Uterus (tissue), 2 donors: ENCODE results near the gene LIFR.
"Not testable (repeated sequence)": the region's sequence is repeated elsewhere in the genome, so short reads cannot be mapped to it uniquely, and the experiment has no call there.

ENCODE experiments used
- POLR2A ChIP-seq, 2 donors: fragments of 450-650 bp; IDR thresholded peaks; one replicate each; pipeline ENCODE4 v1.6.1; 2016; ENCODE audit warnings: antibody characterized with exemption in 2 of 2, mild to moderate bottlenecking in 1 of 2, moderate library complexity in 1 of 2
- TF ChIP-seq, protein P1 (sequence below), 4 experiments: fragments of 200-600 bp in 2 of 4; fragments of 450-650 bp in 2 of 4; sonication (generic) in 2 of 4; IDR thresholded peaks; one replicate each; pipeline ENCODE4 v1.5.1; 2016 to 2019; ENCODE audit warnings: antibody characterized with exemption in 4 of 4, mild to moderate bottlenecking in 2 of 4, moderate library complexity in 1 of 4

GRCh38 chr5:38516649-38517048 lies 39.8 kb downstream of the LIFR start:
- TF ChIP-seq POLR2A (IDR thresholded peaks at IDR 0.05), result not testable (repeated sequence)
- TF ChIP-seq, protein P1, sequence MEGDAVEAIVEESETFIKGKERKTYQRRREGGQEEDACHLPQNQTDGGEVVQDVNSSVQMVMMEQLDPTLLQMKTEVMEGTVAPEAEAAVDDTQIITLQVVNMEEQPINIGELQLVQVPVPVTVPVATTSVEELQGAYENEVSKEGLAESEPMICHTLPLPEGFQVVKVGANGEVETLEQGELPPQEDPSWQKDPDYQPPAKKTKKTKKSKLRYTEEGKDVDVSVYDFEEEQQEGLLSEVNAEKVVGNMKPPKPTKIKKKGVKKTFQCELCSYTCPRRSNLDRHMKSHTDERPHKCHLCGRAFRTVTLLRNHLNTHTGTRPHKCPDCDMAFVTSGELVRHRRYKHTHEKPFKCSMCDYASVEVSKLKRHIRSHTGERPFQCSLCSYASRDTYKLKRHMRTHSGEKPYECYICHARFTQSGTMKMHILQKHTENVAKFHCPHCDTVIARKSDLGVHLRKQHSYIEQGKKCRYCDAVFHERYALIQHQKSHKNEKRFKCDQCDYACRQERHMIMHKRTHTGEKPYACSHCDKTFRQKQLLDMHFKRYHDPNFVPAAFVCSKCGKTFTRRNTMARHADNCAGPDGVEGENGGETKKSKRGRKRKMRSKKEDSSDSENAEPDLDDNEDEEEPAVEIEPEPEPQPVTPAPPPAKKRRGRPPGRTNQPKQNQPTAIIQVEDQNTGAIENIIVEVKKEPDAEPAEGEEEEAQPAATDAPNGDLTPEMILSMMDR (IDR thresholded peaks at IDR 0.05), result not testable (repeated sequence)
